ENCODE measurements around the gene PIEZO1. TPM values are rescaled to one million over a fixed set of nuclear protein-coding genes. Genes with fewer than 3 reads are reported as not detected.
A peak's percentile ranks its signal among the peaks of the same experiment; 100 is the strongest.

The PIEZO1 gene
- total RNA-seq, 3 donors from 2014 or later = 71.4 to 218 (median 129) TPM

DNA sequence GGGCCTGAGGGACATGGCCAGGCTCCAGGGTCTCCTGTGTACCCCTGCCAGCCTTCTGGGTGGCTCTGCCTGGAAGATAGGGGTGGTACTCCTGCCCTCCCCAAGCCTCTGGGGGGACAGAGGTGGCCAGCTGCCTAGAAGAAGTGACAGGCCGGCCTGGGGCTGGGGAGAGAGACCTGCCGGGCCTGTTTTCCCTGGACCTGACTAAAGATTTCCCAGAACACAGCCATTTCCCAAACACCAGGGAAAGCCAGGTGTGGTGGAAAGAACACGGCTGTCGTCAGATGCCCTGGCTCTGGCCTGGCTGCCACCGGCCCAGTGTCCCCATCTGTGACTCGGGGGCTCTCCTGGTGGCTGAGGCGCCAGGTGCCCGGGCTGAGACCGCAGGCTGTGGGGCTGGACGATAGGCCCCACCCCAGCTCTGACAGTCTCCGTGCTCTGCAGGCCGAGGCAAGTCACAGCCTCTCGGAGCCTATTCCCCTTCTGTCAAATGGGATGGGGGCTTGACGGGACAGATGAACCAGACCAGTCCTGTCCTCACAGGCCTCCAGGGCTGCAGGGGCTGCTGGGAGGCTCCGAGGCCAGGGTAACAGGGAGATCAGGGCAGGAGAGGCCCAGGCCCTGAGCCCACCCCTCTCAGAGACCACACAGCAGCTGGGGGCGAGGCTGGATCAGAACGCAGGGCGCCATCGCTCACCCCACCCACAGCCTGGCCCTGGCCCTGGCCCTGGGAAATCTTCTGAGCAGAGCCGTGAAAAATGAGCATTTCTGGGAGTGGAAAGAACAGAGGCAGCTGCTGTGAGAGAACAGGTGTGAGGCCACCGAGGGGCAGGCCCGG lies 45.7 kb downstream of the PIEZO1 start:
- no peaks in the 10 kb centered on the region for H3K9me3 ChIP-seq
- H3K4me1 ChIP-seq (ENCODE audit: low read depth) = peaks cover 14% of the 10 kb centered on the region
- DNase-seq (no peak), ATAC-seq (no peak)
- H3K36me3 ChIP-seq (ENCODE audit: low read depth) = no peaks in the 10 kb centered on the region
- intact Hi-C loops (cut with DNase I, micrococcal nuclease) = no loop called here
- H3K4me3 ChIP-seq = no peak overlapping the region
- TF ChIP-seq, protein P1, sequence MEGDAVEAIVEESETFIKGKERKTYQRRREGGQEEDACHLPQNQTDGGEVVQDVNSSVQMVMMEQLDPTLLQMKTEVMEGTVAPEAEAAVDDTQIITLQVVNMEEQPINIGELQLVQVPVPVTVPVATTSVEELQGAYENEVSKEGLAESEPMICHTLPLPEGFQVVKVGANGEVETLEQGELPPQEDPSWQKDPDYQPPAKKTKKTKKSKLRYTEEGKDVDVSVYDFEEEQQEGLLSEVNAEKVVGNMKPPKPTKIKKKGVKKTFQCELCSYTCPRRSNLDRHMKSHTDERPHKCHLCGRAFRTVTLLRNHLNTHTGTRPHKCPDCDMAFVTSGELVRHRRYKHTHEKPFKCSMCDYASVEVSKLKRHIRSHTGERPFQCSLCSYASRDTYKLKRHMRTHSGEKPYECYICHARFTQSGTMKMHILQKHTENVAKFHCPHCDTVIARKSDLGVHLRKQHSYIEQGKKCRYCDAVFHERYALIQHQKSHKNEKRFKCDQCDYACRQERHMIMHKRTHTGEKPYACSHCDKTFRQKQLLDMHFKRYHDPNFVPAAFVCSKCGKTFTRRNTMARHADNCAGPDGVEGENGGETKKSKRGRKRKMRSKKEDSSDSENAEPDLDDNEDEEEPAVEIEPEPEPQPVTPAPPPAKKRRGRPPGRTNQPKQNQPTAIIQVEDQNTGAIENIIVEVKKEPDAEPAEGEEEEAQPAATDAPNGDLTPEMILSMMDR (IDR thresholded peaks at IDR 0.05) = no peak

DNA sequence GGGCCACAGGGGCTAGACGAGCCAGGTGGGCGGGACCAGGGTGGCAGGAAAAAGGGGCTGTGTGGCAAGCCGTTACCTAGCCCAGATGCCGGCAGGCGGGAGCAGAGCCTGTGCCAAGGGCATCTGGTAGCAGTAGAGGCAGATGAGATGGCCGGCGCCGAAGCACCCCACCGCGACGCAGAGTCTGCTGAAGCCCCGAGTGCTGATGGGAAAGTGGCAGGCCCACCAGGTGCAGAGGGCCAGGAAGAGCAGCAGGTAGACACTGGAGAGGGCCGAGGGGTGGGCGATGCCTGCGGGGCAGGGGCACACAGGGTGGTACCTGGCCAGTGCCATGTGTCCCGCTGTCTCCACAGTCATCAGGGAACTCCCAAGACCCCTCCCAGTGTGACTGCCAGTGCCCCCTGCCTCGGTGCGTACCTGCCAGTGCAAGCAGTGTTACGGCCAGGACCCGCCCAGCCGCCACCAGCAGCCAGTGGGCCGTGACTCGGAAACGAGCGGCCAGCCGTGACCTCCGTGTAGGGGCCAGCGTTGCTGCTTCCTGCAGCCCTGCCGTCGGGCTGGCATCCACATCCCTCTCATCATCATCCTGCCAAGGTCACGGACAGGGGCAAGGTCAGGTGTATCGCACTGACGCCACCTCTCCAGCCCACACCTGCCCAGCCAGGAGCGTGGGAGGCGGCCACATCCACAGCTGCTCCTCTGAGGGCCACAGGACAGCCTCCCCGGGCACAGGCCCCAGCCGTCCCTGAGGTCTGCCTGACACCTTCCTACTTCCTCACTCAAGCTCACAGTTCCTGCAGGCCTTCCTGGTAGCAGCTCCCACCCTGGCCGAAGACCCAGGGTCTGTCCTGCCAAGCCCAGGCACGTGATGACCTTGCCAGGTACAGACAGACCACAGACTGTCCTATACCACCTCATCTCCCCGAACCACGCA lies 46.6 kb downstream of the PIEZO1 start:
- H3K4me1 ChIP-seq (ENCODE audit: low read depth) = peaks cover 6% of the 10 kb centered on the region
- DNase-seq = no peak
- ATAC-seq = no peak
- no peaks in the 10 kb centered on the region for H3K9me3 ChIP-seq
- intact Hi-C loops (cut with DNase I, micrococcal nuclease) = no loop called here
- H3K4me3 ChIP-seq = no peak overlapping the region
- H3K36me3 ChIP-seq (ENCODE audit: low read depth) = no peaks in the 10 kb centered on the region
- TF ChIP-seq, protein P1 (IDR thresholded peaks at IDR 0.05) = no peak

DNA sequence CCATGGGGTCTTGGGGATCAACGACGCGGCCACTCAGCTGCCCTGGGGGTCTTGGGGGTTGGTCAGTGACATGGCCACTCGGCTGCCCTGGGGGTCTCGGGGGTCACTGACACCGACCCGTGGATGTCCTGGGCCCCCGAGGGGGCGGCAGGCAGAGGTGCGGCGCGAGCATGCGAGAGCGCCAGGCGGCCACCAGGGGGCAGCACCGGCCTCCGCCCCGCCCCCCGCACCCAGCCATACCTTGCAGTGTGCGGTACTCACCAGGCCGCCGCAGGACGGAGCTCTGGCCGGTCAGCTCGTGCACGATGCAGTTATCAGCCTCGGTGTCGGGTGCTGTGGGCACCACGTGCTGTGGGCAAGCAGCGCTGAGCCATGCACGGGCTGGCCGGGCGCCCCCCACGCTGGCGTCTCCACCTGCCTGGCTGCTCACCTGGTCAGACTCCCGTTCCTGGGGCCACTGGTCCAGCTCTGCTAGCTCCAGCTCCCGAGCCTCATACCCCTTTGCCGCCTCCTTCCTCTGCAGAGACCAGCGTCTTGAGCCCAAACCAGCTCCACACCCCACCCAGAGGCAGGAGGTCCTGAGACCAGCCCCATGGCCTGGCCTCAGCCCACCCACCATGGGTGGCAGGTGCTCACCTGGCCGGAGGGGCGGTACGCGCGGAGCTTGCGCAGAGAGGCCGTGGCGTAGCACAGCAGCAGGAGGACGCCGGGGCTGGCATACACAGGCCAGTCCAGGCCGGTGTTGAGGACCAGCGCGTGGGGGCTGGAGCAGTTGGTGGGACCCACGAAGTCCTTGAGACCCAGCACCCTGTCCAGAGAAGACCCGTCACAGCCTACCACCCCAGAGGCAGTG lies 47.5 kb downstream of the PIEZO1 start:
- peak; percentile 93 for ATAC-seq
- DNase-seq = peak; percentile 73 to 90 (median 87)
- intact Hi-C loops (cut with DNase I, micrococcal nuclease) = no loop called here
- Histone ChIP-seq H3K9me3 (no peaks in the 10 kb centered on the region), H3K36me3 (ENCODE audit: low read depth) (no peaks in the 10 kb centered on the region), H3K4me3 (no peak overlapping the region), H3K4me1 (ENCODE audit: low read depth) (no peaks in the 10 kb centered on the region)
- TF ChIP-seq, protein P1 (IDR thresholded peaks at IDR 0.05) = peak; percentile 100

DNA sequence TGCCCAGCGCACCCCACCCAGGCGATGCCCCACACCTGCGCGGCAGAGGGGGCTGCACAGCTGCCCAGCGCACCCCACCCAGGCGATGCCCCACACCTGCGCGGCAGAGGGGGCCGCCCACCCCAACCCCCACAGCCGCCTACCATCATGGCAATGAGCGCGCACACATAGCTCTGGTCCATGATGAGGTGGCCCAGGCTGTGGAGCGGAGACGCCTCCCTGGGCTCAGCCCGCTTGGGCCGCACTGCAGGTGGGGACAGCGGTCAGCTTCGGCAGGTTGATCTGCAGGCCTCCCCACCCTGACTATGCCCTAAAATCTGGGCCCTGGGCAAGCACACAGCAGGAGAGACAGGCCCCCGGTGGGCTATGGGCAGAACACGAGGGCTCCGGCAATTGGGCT lies 48.5 kb downstream of the PIEZO1 start:
- intact Hi-C loops (cut with DNase I, micrococcal nuclease) = no loop called here
- ATAC-seq (no peak), DNase-seq (no peak)
- no peaks in the 10 kb centered on the region for H3K9me3 ChIP-seq
- no peaks in the 10 kb centered on the region for H3K36me3 ChIP-seq (ENCODE audit: low read depth)
- H3K4me1 ChIP-seq (ENCODE audit: low read depth) = no peaks in the 10 kb centered on the region
- H3K4me3 ChIP-seq = no peak overlapping the region
- TF ChIP-seq, protein P1 (IDR thresholded peaks at IDR 0.05) = no peak

DNA sequence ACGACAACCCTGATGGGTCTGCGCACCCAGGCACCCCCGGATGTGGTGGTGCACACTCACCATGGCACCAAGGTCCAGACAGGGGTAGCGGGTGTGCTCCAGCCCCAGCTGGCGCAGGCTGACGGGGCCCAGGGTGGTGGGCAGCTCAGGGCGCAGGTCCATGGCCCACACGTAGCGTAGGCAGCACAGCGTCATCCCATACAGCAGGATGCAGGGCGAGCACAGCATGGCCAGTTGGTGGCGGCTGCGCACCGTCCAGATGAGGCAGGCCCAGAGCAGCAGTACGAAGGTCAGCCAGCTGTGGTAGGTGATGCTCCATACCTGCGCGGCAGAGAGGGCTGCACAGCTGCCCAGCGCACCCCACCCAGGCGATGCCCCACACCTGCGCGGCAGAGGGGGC lies 48.9 kb downstream of the PIEZO1 start:
- Histone ChIP-seq H3K4me1 (ENCODE audit: low read depth) (no peaks in the 10 kb centered on the region), H3K9me3 (no peaks in the 10 kb centered on the region), H3K4me3 (no peak overlapping the region), H3K36me3 (ENCODE audit: low read depth) (no peaks in the 10 kb centered on the region)
- no peak for ATAC-seq
- TF ChIP-seq, protein P1 (IDR thresholded peaks at IDR 0.05) = no peak
- DNase-seq = no peak
- intact Hi-C loops (cut with DNase I, micrococcal nuclease) = no loop called here
